GM12878 (cell line): ENCODE data around the gene OTUB2. TPM values are rescaled to one million over a fixed set of nuclear protein-coding genes. Genes with fewer than 3 reads are reported as not detected.
A peak's percentile ranks its signal among the peaks of the same experiment; 100 is the strongest.

Source experiments
- ATAC-seq: fragments of 200-7000 bp; cut with Tn5 transposase; 3 replicates; pipeline ENCODE4 v1.9.1; 2020; ENCODE audit warnings: mild to moderate bottlenecking, moderate library complexity
- BruUV-seq: library from RNA; stranded (reverse); fragments of 400-500 nt; replicated peaks from 2 replicates; lab custom pipeline; 2021; lab: Mats Ljungman, UMichigan
- CTCF ChIA-PET: fragments of 300-600 bp; sonication (Branson Sonifier 250); formaldehyde crosslinking; extraction: SDS; loops from one replicate; lab custom pipeline; 2021; ENCODE audit warnings: inconsistent platforms; lab: Yijun Ruan, JAX
- POLR2A ChIA-PET: fragments of 350-600 bp; formaldehyde crosslinking; extraction: SDS; loops from one replicate; lab custom pipeline; 2021; ENCODE audit warnings: inconsistent platforms; lab: Charles Lee
- RAD21 ChIA-PET: fragments of 300-600 bp; sonication (Branson Sonifier 250); formaldehyde crosslinking; loops from one replicate; lab custom pipeline; 2023; ENCODE audit warnings: antibody characterized with exemption; ENCODE audit not compliant: unreplicated experiment; lab: Charles Lee
- SMC1A ChIA-PET: fragments of 300-600 bp; sonication (Branson Sonifier 250); formaldehyde crosslinking; loops from one replicate; lab custom pipeline; 2023; ENCODE audit not compliant: unreplicated experiment, uncharacterized antibody; lab: Charles Lee
- DNase-seq: peaks from one replicate; pipeline ENCODE4 v3.0.0-alpha.2; 2011; ENCODE audit warnings: low read depth, low spot score
- FAIRE-seq: peaks from 3 replicates; lab custom pipeline; 2011; peaks lifted over from hg19 to GRCh38; lab: Jason Lieb, UNC
- H2AFZ ChIP-seq: 2 replicates; pipeline ENCODE4 v1.6.0; 2011; ENCODE audit warnings: low read depth, low read length, control low read depth; ENCODE audit not compliant: control insufficient read depth
- H3K27ac ChIP-seq: 2 replicates; pipeline ENCODE4 v1.5.1; 2011; ENCODE audit warnings: control low read depth; ENCODE audit not compliant: control insufficient read depth, insufficient read depth
- H3K27me3 ChIP-seq, 2 experiments: replicated peaks in 1 of 2; 2 replicates each; pipeline versions ENCODE4 v1.6.0 to v1.6.1; 2011; ENCODE audit warnings: low read length in 1 of 2; ENCODE audit not compliant: control insufficient read depth in 2 of 2, insufficient read depth in 2 of 2
- H3K36me3 ChIP-seq, 2 experiments: 2 replicates each; pipeline ENCODE4 v1.5.1; 2011; ENCODE audit warnings: low read length in 1 of 2; ENCODE audit not compliant: control insufficient read depth in 2 of 2, insufficient read depth in 2 of 2
- H3K4me1 ChIP-seq: 2 replicates; pipeline ENCODE4 v1.6.1; 2011; ENCODE audit warnings: mild to moderate bottlenecking, low read length, moderate library complexity, mixed read lengths; ENCODE audit not compliant: control insufficient read depth, insufficient read depth
- H3K4me2 ChIP-seq: 2 replicates; pipeline ENCODE4 v1.6.0; 2011; ENCODE audit warnings: control low read depth; ENCODE audit not compliant: control insufficient read depth, insufficient read depth
- H3K4me3 ChIP-seq: fragments of 200-600 bp; sonication (generic); 2 replicates; pipeline ENCODE4 v1.5.1; 2016
- H3K79me2 ChIP-seq: 2 replicates; pipeline ENCODE4 v1.6.0; 2011; ENCODE audit warnings: low read length; ENCODE audit not compliant: control insufficient read depth, insufficient read depth
- H3K9ac ChIP-seq: 2 replicates; pipeline ENCODE4 v1.8.0; 2011; ENCODE audit warnings: low read length, control low read depth, mixed read lengths; ENCODE audit not compliant: control insufficient read depth, insufficient read depth
- H3K9me3 ChIP-seq: replicated peaks from 3 replicates; pipeline ENCODE4 v1.5.1; 2011; ENCODE audit warnings: mild to moderate bottlenecking, low read length; ENCODE audit not compliant: control insufficient read depth, insufficient read depth
- H4K20me1 ChIP-seq: 2 replicates; pipeline ENCODE4 v1.6.0; 2011; ENCODE audit not compliant: control insufficient read depth, insufficient read depth
- ATF7 ChIP-seq: fragments of 450-650 bp; IDR thresholded peaks from 2 replicates; pipeline ENCODE4 v1.6.1; 2016; ENCODE audit warnings: low read depth, mild to moderate bottlenecking
- BHLHE40 ChIP-seq, 2 experiments: fragments of 450-650 bp in 1 of 2; IDR thresholded peaks; 2 replicates each; pipeline ENCODE4 v1.6.1; 2011 to 2017; ENCODE audit warnings: low read depth in 2 of 2, borderline replicate concordance in 1 of 2, improper control_type of control experiment in 1 of 2, low read length in 1 of 2, mild to moderate bottlenecking in 1 of 2
- BRCA1 ChIP-seq: IDR thresholded peaks from 2 replicates; pipeline ENCODE4 v1.6.1; 2011; ENCODE audit warnings: low read depth, low read length, improper control_type of control experiment
- DPF2 ChIP-seq: fragments of 450-650 bp; IDR thresholded peaks from 2 replicates; pipeline ENCODE4 v1.6.1; 2017; ENCODE audit warnings: mild to moderate bottlenecking
- EP300 ChIP-seq, 2 experiments: fragments of 150-350 bp in 1 of 2; IDR thresholded peaks; 2 replicates each; pipeline ENCODE4 v1.6.1; 2011 to 2012; ENCODE audit warnings: low read depth in 2 of 2, low read length in 2 of 2, borderline replicate concordance in 1 of 2, improper control_type of control experiment in 1 of 2, inconsistent platforms in 1 of 2; ENCODE audit not compliant: control insufficient read depth in 1 of 2
- GATAD2B ChIP-seq: fragments of 450-650 bp; conservative IDR thresholded peaks from 2 replicates; pipeline ENCODE4 v1.6.1; 2017; ENCODE audit warnings: low read depth, mild to moderate bottlenecking, moderate library complexity
- IKZF1 ChIP-seq: fragments of 450-650 bp; conservative IDR thresholded peaks from 2 replicates; pipeline ENCODE4 v1.6.1; 2017; ENCODE audit warnings: antibody characterized with exemption, mild to moderate bottlenecking
- IKZF2 ChIP-seq, 2 experiments: fragments of 450-650 bp; IDR thresholded peaks; 2 replicates each; pipeline ENCODE4 v1.6.1; 2017; ENCODE audit warnings: mild to moderate bottlenecking in 2 of 2, moderate library complexity in 2 of 2
- JUNB ChIP-seq: IDR thresholded peaks from 2 replicates; pipeline ENCODE4 v1.6.1; 2016; ENCODE audit warnings: antibody characterized with exemption, mild to moderate bottlenecking
- JUND ChIP-seq: IDR thresholded peaks from 2 replicates; pipeline ENCODE4 v1.6.1; 2012; ENCODE audit warnings: low read depth, mild to moderate bottlenecking, low read length, improper control_type of control experiment, moderate library complexity
- MEF2B ChIP-seq: fragments of 450-650 bp; IDR thresholded peaks from 2 replicates; pipeline ENCODE4 v1.6.1; 2018; ENCODE audit warnings: mild to moderate bottlenecking, moderate library complexity; ENCODE audit not compliant: partially characterized antibody, poor library complexity, severe bottlenecking
- RBBP5 ChIP-seq: fragments of 200-600 bp; sonication (generic); conservative IDR thresholded peaks from 2 replicates; pipeline ENCODE4 v1.6.1; 2016
- RCOR1 ChIP-seq: conservative IDR thresholded peaks from 2 replicates; pipeline ENCODE4 v1.6.1; 2012; ENCODE audit warnings: low read depth, low read length, improper control_type of control experiment
- SUZ12 ChIP-seq: fragments of 200-600 bp; sonication (generic); IDR thresholded peaks from one replicate; pipeline ENCODE4 v1.6.1; 2018; ENCODE audit warnings: antibody characterized with exemption, mild to moderate bottlenecking; ENCODE audit not compliant: unreplicated experiment
- TCF12 ChIP-seq: IDR thresholded peaks from 2 replicates; pipeline ENCODE4 v1.6.1; 2011; ENCODE audit warnings: low read depth, mild to moderate bottlenecking, low read length
- WRNIP1 ChIP-seq: IDR thresholded peaks from 2 replicates; pipeline ENCODE4 v1.6.1; 2011; ENCODE audit warnings: low read depth, low read length, improper control_type of control experiment, borderline replicate concordance
- WGBS: methylation state at CpG from one replicate; pipeline ENCODE4 v1.1.6; 2016; ENCODE audit warnings: low lambda C conversion rate; ENCODE audit not compliant: insufficient replicate concordance, insufficient coverage; ENCODE audit errors: missing lambda C conversion rate; 5-methylcytosine and 5-hydroxymethylcytosine counted together
- in situ Hi-C: fragments of 300-500 bp; cut with MboI; formaldehyde crosslinking; loops from 9 replicates; pipeline ENCODE4 v1.14.3; 2018; ENCODE audit warnings: mixed read lengths
- intact Hi-C: fragments of 100-400 bp; cut with micrococcal nuclease; formaldehyde crosslinking; loops from one replicate; pipeline ENCODE4 v1.14.2; 2022; ENCODE audit not compliant: unreplicated experiment
- polyA plus RNA-seq, 11 experiments: library from polyadenylated mRNA; depleted of rRNA in 4 of 11; unstranded in 6 of 11; stranded (reverse) in 5 of 11; fragments of >200 nt; fragmentation: Nextera tagmentation in 4 of 11; fragmentation: Illumina TruSeq in 1 of 11; extraction: Ambion mirVana in 4 of 11; extraction: Trizol in 1 of 11; gene quantifications; 1 replicate in 1 of 11; 2 replicates in 10 of 11; pipeline versions ENCODE4 v1.2.1 to v1.2.3, GENCODE V29; 2011 to 2016; ENCODE audit warnings: inconsistent platforms in 2 of 11, missing spikeins in 2 of 11, low read depth in 1 of 11
- total RNA-seq, 4 experiments: library from RNA; depleted of rRNA in 3 of 4; stranded (reverse); fragments of >200 nt in 3 of 4; fragmentation: Illumina TruSeq in 1 of 4; extraction: Trizol in 1 of 4; gene quantifications; 2 replicates each; pipeline versions ENCODE4 v1.2.1 to v1.2.3, GENCODE V29; 2013 to 2021
- TF ChIP-seq, protein P1 (sequence below): fragments of 450-650 bp; IDR thresholded peaks from 2 replicates; pipeline ENCODE4 v1.6.1; 2017; ENCODE audit warnings: mild to moderate bottlenecking, moderate library complexity

The OTUB2 gene
- total and polyA plus RNA-seq, 10 of the 15 experiments (the other 5 are each of a cell fraction or from before 2014, with no cell fraction given) = 0.05 to 0.82 (median 0.43) TPM

DNA sequence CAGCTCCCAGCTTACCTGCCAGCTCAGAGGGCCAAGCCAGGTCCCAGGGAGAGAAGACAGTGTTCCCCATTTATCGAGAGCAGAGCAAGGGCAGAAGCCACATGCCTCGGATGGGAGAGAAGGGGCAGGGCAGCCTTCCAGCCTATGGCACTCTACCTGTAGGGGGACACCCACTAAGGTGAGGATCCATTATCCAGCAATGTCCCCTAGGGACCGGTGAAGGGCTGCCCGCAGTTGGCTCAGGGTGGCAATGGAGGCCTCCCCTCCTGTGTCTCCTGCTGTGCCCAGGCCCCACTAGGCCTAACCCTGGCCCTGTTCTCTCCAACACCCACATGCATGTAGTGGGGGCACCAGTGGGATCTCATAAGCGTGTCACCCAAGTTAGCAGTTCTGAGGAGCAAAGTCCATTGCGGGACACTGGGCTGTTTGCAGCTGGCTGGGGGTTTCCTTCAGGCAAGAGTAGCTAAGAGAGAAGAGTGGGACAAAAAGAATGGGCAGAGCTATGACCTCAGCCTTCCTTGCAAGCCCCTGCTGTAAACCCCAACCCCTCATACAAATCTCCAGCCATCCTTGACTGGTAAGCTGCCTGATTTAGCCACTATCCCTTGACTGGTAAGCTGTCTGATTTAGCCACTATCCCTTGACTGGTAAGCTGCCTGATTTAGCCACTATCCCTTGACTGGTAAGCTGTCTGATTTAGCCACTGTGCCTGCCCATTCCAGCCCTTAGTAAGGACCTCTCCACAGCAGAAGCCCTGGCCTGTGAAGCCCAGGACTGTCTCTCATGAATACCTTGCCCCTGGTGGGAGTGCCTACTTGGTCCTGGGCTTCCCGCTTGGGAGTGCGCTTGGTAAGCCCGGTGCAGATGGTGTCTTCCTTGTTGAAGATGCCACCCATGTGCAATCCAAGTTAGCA, 44.6 kb upstream of the OTUB2 start:
- in situ Hi-C loops (no loop called here), intact Hi-C loops (no loop called here)
- POLR2A ChIA-PET = interaction anchor here (0.6 to 2.7 kb wide), 13 partner anchors 10 to 809 kb away, joined by 3 to 12 read pairs (median 4); partner anchors contain the start of gene CCDC197
- Histone ChIP-seq H3K4me1 (peaks cover 39% of the 10 kb centered on the region), H3K9me3 (no peaks in the 10 kb centered on the region; the same call in 2 of the 3 replicates), H2AFZ (no peak overlapping the region), H3K9ac (no peak overlapping the region), H4K20me1 (no peaks in the 10 kb centered on the region), H3K4me2 (no peak overlapping the region), H3K27ac (no peak overlapping the region), H3K79me2 (no peaks in the 10 kb centered on the region), H3K4me3 (no peak overlapping the region), H3K36me3 (no peaks in the 10 kb centered on the region; a peak in 1 of 4 replicates), H3K27me3 (no peaks in the 10 kb centered on the region)
- 79% methylated on average over 9 of the region's 9 CpGs for WGBS
- RAD21 ChIA-PET = interaction anchor here (1.8 to 16.9 kb wide), 7 partner anchors 9 to 42 kb away, joined by 6 to 324 read pairs (median 20); no protein-coding TSS in a partner anchor
- no peak for TF ChIP-seq EP300 (IDR thresholded peaks at IDR 0.05; ENCODE audit: borderline replicate concordance in 1 of 2, control insufficient read depth in 1 of 2, low read depth in 2 of 2, low read length in 2 of 2)
- TF ChIP-seq TCF12 = 0 out of 2 replicates have a peak, but pooled peaks have one; percentile 5
- no peak for TF ChIP-seq RCOR1
- TF ChIP-seq, protein P1, sequence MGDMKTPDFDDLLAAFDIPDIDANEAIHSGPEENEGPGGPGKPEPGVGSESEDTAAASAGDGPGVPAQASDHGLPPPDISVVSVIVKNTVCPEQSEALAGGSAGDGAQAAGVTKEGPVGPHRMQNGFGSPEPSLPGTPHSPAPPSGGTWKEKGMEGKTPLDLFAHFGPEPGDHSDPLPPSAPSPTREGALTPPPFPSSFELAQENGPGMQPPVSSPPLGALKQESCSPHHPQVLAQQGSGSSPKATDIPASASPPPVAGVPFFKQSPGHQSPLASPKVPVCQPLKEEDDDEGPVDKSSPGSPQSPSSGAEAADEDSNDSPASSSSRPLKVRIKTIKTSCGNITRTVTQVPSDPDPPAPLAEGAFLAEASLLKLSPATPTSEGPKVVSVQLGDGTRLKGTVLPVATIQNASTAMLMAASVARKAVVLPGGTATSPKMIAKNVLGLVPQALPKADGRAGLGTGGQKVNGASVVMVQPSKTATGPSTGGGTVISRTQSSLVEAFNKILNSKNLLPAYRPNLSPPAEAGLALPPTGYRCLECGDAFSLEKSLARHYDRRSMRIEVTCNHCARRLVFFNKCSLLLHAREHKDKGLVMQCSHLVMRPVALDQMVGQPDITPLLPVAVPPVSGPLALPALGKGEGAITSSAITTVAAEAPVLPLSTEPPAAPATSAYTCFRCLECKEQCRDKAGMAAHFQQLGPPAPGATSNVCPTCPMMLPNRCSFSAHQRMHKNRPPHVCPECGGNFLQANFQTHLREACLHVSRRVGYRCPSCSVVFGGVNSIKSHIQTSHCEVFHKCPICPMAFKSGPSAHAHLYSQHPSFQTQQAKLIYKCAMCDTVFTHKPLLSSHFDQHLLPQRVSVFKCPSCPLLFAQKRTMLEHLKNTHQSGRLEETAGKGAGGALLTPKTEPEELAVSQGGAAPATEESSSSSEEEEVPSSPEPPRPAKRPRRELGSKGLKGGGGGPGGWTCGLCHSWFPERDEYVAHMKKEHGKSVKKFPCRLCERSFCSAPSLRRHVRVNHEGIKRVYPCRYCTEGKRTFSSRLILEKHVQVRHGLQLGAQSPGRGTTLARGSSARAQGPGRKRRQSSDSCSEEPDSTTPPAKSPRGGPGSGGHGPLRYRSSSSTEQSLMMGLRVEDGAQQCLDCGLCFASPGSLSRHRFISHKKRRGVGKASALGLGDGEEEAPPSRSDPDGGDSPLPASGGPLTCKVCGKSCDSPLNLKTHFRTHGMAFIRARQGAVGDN = peak; percentile 85
- TF ChIP-seq JUNB = peak; percentile 35; the same call in 1 of the 2 replicates
- TF ChIP-seq ATF7 = peak; percentile 64
- TF ChIP-seq BHLHE40 (IDR thresholded peaks at IDR 0.05; ENCODE audit: borderline replicate concordance in 1 of 2, low read depth in 2 of 2, low read length in 1 of 2) = peak in 1 of 2 experiments; percentile 33; a peak in 1 of 4 replicates
- 0 out of 2 replicates have a peak, but pooled peaks have one; percentile 42 for TF ChIP-seq GATAD2B
- 0 out of 2 replicates have a peak, but pooled peaks have one; percentile 26 for TF ChIP-seq DPF2
- TF ChIP-seq MEF2B = peak; percentile 27
- TF ChIP-seq SUZ12 = no peak
- peak in 1 of 2 experiments; percentile 49; a peak in 2 of 4 replicates for TF ChIP-seq IKZF2 (IDR thresholded peaks at IDR 0.05)
- no peak for TF ChIP-seq BRCA1
- TF ChIP-seq JUND = no peak
- TF ChIP-seq WRNIP1 = no peak
- TF ChIP-seq IKZF1 = peak; percentile 61
- no peak for TF ChIP-seq RBBP5
- SMC1A ChIA-PET = interaction anchor here (1.2 to 20.2 kb wide), 7 partner anchors 10 to 41 kb away, joined by 5 to 409 read pairs (median 17); partner anchors contain the start of gene CCDC197
- DNase-seq (no peak), FAIRE-seq (no peak), ATAC-seq (no peak)
- CTCF ChIA-PET = interaction anchor here (0.6 to 20.8 kb wide), 15 partner anchors 9 to 774 kb away, joined by 3 to 399 read pairs (median 4); partner anchors contain the start of genes CCDC197 and UBR7
- no TSS peak for BruUV-seq
